GM19328 (cell line): ENCODE measurements around the gene LIPC.
"Not testable (repeated sequence)": the region's sequence is repeated elsewhere in the genome, so short reads cannot be mapped to it uniquely, and the experiment has no call there.

ENCODE experiments used
- ATAC-seq: cut with Tn5 transposase; IDR thresholded peaks from one replicate; pipeline ENCODE4 v1.9.1; 2021; ENCODE audit warnings: mild to moderate bottlenecking, moderate library complexity; ENCODE audit not compliant: unreplicated experiment

LIPC gene

DNA sequence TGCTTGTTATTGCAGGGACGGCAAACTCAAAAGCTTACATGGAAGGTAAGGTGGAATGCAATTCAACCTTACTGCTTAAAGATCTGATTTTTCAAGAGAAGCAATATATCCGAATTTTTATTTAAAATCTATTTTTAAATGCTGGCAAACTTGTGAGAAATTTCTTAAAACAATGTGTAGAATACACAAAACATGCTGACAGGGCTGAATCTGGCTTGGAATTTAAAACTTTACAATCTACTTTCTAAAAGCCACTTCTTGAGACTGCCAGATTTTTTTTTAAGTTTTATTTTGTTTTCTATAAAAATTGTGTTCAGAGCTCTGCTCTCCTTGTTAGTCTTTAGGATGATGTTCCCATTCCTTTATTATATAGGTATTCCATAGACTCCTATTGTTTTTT is 171.0 kb downstream of the LIPC start:
- no peak for ATAC-seq

- not testable (repeated sequence) for ATAC-seq
These were observed 172.1 kb downstream of the LIPC start for GRCh38 chr15:58603927-58604326.

DNA sequence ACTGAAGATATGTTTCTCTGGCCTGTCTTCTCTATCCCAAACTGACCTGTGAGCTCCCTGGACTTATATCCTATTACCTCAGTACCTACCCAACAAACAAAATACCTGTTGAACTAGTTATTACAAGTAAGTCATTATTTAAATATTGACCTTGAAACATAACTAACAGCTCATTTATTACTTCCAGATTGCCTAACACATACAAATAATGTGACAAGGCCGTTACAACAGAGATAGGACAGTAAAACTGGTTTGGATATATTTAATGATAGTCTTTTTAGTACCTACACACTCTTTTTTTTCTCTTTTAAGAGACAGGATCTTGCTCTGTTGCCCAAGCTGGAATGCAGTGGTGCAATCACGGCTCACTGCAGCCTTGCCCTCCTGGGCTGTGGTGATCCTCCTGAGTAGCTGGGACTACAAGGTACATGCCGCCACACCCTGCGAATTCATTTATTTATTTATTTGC is 172.7 kb downstream of the LIPC start:
- ATAC-seq, result no peak

GRCh38 chr15:58605931-58606530 is 174.2 kb downstream of the LIPC start:
- ATAC-seq, result no peak

DNA sequence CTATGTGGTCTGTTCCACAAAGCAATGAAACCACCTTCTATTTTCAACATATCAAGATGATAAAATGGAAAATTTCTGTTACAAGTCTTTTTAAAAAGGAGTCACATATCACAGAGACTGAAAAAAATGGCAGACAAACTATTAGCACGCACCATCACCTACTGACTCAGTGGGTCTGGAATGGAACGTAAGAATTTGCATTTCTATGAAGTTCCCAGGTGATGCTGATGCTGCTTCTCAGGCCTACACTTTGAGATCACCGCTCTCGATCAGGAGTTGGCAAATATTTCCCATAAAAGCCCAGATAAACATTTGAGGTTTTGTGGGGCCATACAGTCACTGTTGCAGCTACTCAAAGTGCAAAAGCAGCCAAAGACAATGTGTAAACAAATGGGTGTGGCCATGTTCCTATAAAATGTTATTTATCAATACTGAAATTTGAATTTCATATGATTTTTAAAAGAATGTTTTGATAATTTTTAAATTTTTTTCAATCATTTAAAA is 174.8 kb downstream of the LIPC start:
- no peak for ATAC-seq

- ATAC-seq, result no peak
These were observed 176.4 kb downstream of the LIPC start for GRCh38 chr15:58608129-58608590.

DNA sequence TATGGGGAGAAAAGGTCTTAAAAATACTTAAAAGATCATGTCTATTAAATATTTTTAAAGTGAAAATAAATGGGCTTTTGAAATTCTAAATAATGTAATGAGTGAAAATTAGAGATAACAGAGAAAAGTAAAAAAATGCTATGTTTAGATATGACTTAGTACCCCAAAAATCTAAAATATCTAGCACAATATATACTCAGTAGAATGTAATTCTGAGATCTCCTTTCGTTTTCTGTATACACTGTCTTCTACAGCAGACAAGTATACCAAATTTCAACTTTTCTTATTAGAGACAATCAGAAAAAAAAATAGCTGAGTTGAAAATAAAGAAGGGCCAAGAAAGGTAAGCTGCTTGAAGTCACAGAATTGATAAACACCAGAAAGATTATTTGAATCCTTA is 176.9 kb downstream of the LIPC start:
- ATAC-seq, result no peak

GRCh38 chr15:58611731-58612676 is 180.2 kb downstream of the LIPC start:
- ATAC-seq, result no peak

DNA sequence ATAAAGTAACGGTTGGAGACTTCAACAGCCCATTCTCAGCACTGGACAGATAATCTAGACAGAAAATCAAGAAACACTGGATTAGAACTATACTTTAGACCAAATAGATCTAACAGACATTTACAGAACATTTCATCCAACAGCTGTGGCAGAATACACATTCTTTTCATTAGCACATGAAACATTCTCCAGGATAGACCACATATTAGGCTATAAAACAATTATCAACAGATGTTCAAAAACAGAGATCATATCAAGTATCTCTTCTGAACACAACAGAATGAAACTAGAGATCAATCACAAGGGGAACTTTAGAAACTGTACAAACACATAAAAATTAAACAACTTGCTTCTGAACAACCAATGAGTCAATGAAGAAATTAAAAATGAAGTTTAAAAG is 184.4 kb downstream of the LIPC start:
- no peak for ATAC-seq
